Measurements from ENCODE around the gene MRPL2.

GRCh38 chr6:43032326-43032725 lies 26.9 kb downstream of the MRPL2 start:
- no peak for TF ChIP-seq CTCF (IDR thresholded peaks at IDR 0.05)
- TF ChIP-seq POLR2A (IDR thresholded peaks at IDR 0.05): no peak
